Measurements from ENCODE around the gene BAZ1B.

The BAZ1B gene

GRCh38 chr7:73426016-73426415 is 96.1 kb downstream of the BAZ1B start:
- H2AFZ ChIP-seq (ENCODE audit: low read length), result no peak overlapping the region
- no peak overlapping the region for H3K4me2 ChIP-seq (ENCODE audit: low read depth, low read length, poor library complexity, severe bottlenecking)
- no peaks in the 10 kb centered on the region for H3K79me2 ChIP-seq (ENCODE audit: insufficient read depth, low read length)
- H3K9me2 ChIP-seq (replicated peaks; ENCODE audit: low read depth, low read length), result no peaks in the 10 kb centered on the region
- TF ChIP-seq EZH2phosphoT487 (IDR thresholded peaks at IDR 0.05; ENCODE audit: borderline replicate concordance), result no peak
- TF ChIP-seq CTCF (conservative IDR thresholded peaks at IDR 0.05; ENCODE audit: low read length), result no peak
- H3K36me3 ChIP-seq (ENCODE audit: insufficient read depth, low read length), result no peaks in the 10 kb centered on the region
- no peaks in the 10 kb centered on the region for H4K20me1 ChIP-seq (ENCODE audit: insufficient read depth, low read length, poor library complexity, severe bottlenecking)
- H3K4me3 ChIP-seq (ENCODE audit: low read length, poor library complexity, severe bottlenecking), result no peak overlapping the region
- H3F3A ChIP-seq (ENCODE audit: low read depth), result no peaks in the 10 kb centered on the region
- H3K4me1 ChIP-seq (ENCODE audit: insufficient read depth, low read length, poor library complexity, severe bottlenecking), result no peaks in the 10 kb centered on the region
- no peak overlapping the region for H3K9ac ChIP-seq (ENCODE audit: low read depth, low read length, poor library complexity, severe bottlenecking)
- H3K27me3 ChIP-seq (ENCODE audit: insufficient read depth, low read length, poor library complexity, severe bottlenecking), result no peaks in the 10 kb centered on the region
- no peaks in the 10 kb centered on the region for H3K9me3 ChIP-seq (ENCODE audit: insufficient read depth, low read depth, low read length)

GRCh38 chr7:73425356-73425983 is 96.6 kb downstream of the BAZ1B start:
- H3K27me3 ChIP-seq (ENCODE audit: insufficient read depth, low read length, poor library complexity, severe bottlenecking), result no peaks in the 10 kb centered on the region

GRCh38 chr7:73424489-73424885 is 97.6 kb downstream of the BAZ1B start:
- no peaks in the 10 kb centered on the region for H3K4me1 ChIP-seq (ENCODE audit: insufficient read depth, low read length, poor library complexity, severe bottlenecking)
- H3K4me3 ChIP-seq (ENCODE audit: low read length, poor library complexity, severe bottlenecking), result no peak overlapping the region
- no peak overlapping the region for H3K9ac ChIP-seq (ENCODE audit: low read depth, low read length, poor library complexity, severe bottlenecking)
- no peaks in the 10 kb centered on the region for H3K36me3 ChIP-seq (ENCODE audit: insufficient read depth, low read length)
- no peaks in the 10 kb centered on the region for H3K9me3 ChIP-seq (ENCODE audit: insufficient read depth, low read depth, low read length)
- no peaks in the 10 kb centered on the region for H3F3A ChIP-seq (ENCODE audit: low read depth)
- H3K9me2 ChIP-seq (replicated peaks; ENCODE audit: low read depth, low read length), result no peaks in the 10 kb centered on the region
- H4K20me1 ChIP-seq (ENCODE audit: insufficient read depth, low read length, poor library complexity, severe bottlenecking), result no peaks in the 10 kb centered on the region
- no peak for TF ChIP-seq CTCF (conservative IDR thresholded peaks at IDR 0.05; ENCODE audit: low read length)
- no peak for TF ChIP-seq EZH2phosphoT487 (IDR thresholded peaks at IDR 0.05; ENCODE audit: borderline replicate concordance)
- H2AFZ ChIP-seq (ENCODE audit: low read length), result no peak overlapping the region
- no peak overlapping the region for H3K4me2 ChIP-seq (ENCODE audit: low read depth, low read length, poor library complexity, severe bottlenecking)
- no peaks in the 10 kb centered on the region for H3K27me3 ChIP-seq (ENCODE audit: insufficient read depth, low read length, poor library complexity, severe bottlenecking)
- H3K79me2 ChIP-seq (ENCODE audit: insufficient read depth, low read length), result no peaks in the 10 kb centered on the region

More at GRCh38 chr7:73425356-73425983, 96.6 kb downstream of the BAZ1B start:
- Histone ChIP-seq H3K36me3 (ENCODE audit: insufficient read depth, low read length) (no peaks in the 10 kb centered on the region), H3K9me2 (replicated peaks; ENCODE audit: low read depth, low read length) (no peaks in the 10 kb centered on the region), H3K4me2 (ENCODE audit: low read depth, low read length, poor library complexity, severe bottlenecking) (no peak overlapping the region), H3K4me3 (ENCODE audit: low read length, poor library complexity, severe bottlenecking) (no peak overlapping the region), H3K4me1 (ENCODE audit: insufficient read depth, low read length, poor library complexity, severe bottlenecking) (no peaks in the 10 kb centered on the region), H3F3A (ENCODE audit: low read depth) (no peaks in the 10 kb centered on the region), H3K9me3 (ENCODE audit: insufficient read depth, low read depth, low read length) (no peaks in the 10 kb centered on the region), H2AFZ (ENCODE audit: low read length) (no peak overlapping the region), H4K20me1 (ENCODE audit: insufficient read depth, low read length, poor library complexity, severe bottlenecking) (no peaks in the 10 kb centered on the region), H3K79me2 (ENCODE audit: insufficient read depth, low read length) (no peaks in the 10 kb centered on the region), H3K9ac (ENCODE audit: low read depth, low read length, poor library complexity, severe bottlenecking) (no peak overlapping the region)
- TF ChIP-seq EZH2phosphoT487 (IDR thresholded peaks at IDR 0.05; ENCODE audit: borderline replicate concordance) (no peak), CTCF (conservative IDR thresholded peaks at IDR 0.05; ENCODE audit: low read length) (no peak)
